ENCODE measurements around the gene LHFPL3.
"Not testable (repeated sequence)": the region's sequence is repeated elsewhere in the genome, so short reads cannot be mapped to it uniquely, and the experiment has no call there.

The LHFPL3 gene

DNA sequence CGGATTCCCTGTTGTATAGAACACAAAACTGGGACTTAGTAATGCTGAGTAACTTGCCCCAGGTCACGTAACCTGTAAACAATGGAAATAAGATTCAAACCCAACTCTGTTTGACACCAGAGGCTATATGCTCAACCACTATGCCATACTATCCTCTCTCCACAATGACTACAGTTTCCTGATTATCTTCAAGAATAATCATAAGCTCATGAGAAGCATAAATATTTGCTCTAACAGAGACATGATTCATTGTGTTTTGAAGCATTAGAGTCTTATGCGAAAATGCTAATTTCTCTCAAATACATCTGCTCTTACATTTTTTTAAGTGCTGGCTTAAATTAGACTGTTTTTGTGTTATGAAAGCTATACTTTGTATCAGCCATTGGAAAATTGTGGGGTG is 241.3 kb downstream of the LHFPL3 start:
- no peak for DNase-seq (ENCODE audit: low spot score)
- in situ Hi-C loops (cut with MboI; ENCODE audit: low pct_unique_long_range_greater_than_20kb, low sequenced_read_pairs, unreplicated experiment): no loop called here
- TF ChIP-seq, protein P1, sequence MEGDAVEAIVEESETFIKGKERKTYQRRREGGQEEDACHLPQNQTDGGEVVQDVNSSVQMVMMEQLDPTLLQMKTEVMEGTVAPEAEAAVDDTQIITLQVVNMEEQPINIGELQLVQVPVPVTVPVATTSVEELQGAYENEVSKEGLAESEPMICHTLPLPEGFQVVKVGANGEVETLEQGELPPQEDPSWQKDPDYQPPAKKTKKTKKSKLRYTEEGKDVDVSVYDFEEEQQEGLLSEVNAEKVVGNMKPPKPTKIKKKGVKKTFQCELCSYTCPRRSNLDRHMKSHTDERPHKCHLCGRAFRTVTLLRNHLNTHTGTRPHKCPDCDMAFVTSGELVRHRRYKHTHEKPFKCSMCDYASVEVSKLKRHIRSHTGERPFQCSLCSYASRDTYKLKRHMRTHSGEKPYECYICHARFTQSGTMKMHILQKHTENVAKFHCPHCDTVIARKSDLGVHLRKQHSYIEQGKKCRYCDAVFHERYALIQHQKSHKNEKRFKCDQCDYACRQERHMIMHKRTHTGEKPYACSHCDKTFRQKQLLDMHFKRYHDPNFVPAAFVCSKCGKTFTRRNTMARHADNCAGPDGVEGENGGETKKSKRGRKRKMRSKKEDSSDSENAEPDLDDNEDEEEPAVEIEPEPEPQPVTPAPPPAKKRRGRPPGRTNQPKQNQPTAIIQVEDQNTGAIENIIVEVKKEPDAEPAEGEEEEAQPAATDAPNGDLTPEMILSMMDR (IDR thresholded peaks at IDR 0.05; ENCODE audit: extremely low read depth, insufficient read depth, missing control alignments): no peak

DNA sequence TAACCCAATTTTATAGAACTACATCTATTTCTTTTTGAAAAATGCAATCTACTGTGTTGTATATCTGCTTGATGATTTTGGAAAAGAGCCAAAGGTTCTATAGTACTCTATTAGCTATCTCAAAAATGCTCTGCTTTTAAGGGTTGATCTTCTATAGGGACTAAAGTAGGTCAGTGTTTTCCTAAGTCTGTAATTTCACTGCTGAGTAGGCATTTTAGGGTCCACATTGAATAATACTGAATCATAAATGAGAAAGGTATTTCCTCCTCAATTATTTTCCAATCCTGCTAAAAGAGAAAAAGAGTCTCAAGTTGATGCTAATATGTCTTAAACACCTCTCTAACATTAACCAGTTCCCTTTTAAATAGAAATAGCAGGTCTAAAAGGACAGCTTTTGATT is 244.2 kb downstream of the LHFPL3 start:
- in situ Hi-C loops (cut with MboI; ENCODE audit: low pct_unique_long_range_greater_than_20kb, low sequenced_read_pairs, unreplicated experiment): no loop called here
- no peak for DNase-seq (ENCODE audit: low spot score)
- TF ChIP-seq, protein P1 (IDR thresholded peaks at IDR 0.05; ENCODE audit: extremely low read depth, insufficient read depth, missing control alignments): no peak

DNA sequence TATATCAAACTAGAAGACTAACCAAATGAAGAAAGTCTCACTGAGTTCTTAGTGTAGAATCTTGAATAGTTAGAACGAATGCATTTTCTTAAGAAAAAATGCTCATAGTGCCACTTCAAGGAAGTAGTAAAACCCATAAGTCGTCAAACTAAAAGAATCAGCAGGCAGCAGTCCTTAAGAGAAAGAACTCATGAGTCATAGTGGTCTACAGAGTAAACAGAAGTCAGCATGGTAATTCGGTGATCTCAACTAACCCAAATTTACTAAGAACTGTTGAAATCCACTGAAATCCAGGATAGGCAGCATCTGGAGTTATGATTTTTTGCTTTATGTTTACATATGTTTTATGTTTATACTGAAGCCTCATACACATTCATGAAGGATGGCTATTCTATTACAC is 256.2 kb downstream of the LHFPL3 start:
- in situ Hi-C loops (cut with MboI; ENCODE audit: low pct_unique_long_range_greater_than_20kb, low sequenced_read_pairs, unreplicated experiment): no loop called here
- DNase-seq (ENCODE audit: low spot score): no peak
- TF ChIP-seq, protein P1 (IDR thresholded peaks at IDR 0.05; ENCODE audit: extremely low read depth, insufficient read depth, missing control alignments): no peak

DNA sequence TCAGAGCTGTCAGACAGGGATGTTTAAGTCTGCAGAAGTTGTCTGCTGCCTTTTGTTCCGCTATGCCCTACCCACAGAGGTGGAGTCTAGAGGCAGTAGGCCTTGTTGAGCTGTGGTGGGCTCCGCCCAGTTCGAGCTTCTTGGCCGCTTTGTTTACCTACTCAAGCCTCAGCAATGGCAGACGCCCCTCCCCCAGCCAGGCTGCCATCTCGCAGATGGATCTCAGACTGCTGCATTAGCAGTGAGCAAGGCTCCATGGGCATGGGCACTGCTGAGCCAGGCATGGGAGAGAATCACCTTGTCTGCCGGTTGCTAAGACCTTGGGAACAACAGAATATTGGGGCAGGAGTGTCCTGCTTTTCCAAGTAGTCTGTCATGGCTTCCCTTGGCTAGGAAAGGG is 267.2 kb downstream of the LHFPL3 start:
- in situ Hi-C loops (cut with MboI; ENCODE audit: low pct_unique_long_range_greater_than_20kb, low sequenced_read_pairs, unreplicated experiment); DNase-seq (ENCODE audit: low spot score): not testable (repeated sequence)

DNA sequence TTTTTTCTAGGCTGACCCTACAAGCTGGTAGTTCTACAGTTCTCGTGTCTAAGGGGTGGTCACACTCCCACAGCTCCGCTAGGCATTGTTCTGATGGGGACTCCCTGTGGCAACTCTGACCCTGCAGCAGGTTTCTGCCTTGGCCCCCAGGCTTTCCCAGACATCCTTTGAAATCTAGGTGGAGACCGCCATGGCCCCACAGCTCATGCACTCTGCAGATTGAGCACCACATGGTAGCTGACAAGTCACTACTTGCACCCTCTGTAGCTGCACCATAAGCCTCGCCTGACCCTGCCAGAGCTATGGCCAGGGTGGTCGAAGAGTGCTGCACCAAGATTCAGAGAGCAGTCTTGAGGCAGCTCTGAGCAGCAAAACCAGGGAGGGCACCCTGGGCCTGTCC is 275.6 kb downstream of the LHFPL3 start:
- in situ Hi-C loops (cut with MboI; ENCODE audit: low pct_unique_long_range_greater_than_20kb, low sequenced_read_pairs, unreplicated experiment): no loop called here
- TF ChIP-seq, protein P1 (IDR thresholded peaks at IDR 0.05; ENCODE audit: extremely low read depth, insufficient read depth, missing control alignments): no peak
- no peak for DNase-seq (ENCODE audit: low spot score)

DNA sequence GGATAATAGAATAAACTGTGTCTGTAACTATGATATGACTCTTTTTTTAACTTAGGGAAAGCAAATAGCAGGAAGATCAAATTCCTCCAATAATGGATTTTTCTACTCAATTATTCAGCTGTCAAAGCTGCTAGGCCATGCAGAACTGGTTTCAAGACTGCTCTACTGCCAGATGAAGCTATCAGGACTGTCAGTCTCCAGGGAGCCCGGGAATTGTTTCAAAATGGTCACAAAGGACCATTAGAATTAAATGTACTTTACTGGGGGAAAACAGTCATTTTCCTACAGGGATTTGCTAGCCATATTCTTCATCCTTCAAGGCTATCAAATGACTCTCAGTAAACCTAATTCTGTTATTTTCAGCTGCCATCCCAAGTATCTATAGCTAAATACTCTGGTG is 276.3 kb downstream of the LHFPL3 start:
- TF ChIP-seq, protein P1 (IDR thresholded peaks at IDR 0.05; ENCODE audit: extremely low read depth, insufficient read depth, missing control alignments): no peak
- DNase-seq (ENCODE audit: low spot score): no peak
- in situ Hi-C loops (cut with MboI; ENCODE audit: low pct_unique_long_range_greater_than_20kb, low sequenced_read_pairs, unreplicated experiment): no loop called here

DNA sequence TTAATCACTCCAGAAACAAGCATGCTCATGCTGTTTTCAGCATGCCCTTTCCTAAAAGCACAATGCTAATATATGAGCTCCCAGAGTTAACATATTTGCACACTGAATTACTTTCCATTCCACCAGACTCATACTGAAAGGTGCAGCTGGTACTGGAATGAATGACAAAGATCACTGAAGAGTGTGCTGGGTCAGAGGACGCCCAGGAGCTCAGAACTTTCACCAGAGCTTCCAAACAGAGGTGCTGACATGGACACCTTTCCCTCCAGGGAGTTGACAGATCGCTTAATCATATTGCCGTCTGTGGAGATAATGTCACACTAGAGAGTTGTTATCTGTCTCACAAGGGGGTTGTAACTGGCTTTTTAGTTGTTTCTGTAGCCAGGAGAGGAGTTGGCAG is 292.9 kb downstream of the LHFPL3 start:
- DNase-seq (ENCODE audit: low spot score): no peak
- TF ChIP-seq, protein P1 (IDR thresholded peaks at IDR 0.05; ENCODE audit: extremely low read depth, insufficient read depth, missing control alignments): no peak
- in situ Hi-C loops (cut with MboI; ENCODE audit: low pct_unique_long_range_greater_than_20kb, low sequenced_read_pairs, unreplicated experiment): no loop called here

All from GM13977 (cell line).